Right cardiac atrium (tissue), 5 donors: ENCODE data around the gene NLGN2. TPM values are rescaled to one million over a fixed set of nuclear protein-coding genes. Genes with fewer than 3 reads are reported as not detected.

ENCODE experiments used
- ATAC-seq, 2 donors: fragments of 200-7000 bp; cut with Tn5 transposase; one replicate each; pipeline versions ENCODE4 v1.8.0 to v1.9.1; 2020; ENCODE audit warnings: moderate library complexity in 2 of 2, mild to moderate bottlenecking in 1 of 2
- DNase-seq, 3 donors: peaks; one replicate each; pipeline ENCODE4 v3.0.0-alpha.2; 2020
- H3K27ac ChIP-seq: one replicate; pipeline ENCODE4 v1.5.1; 2013; ENCODE audit warnings: mild to moderate bottlenecking, low read length, control low read depth, moderate library complexity
- H3K27me3 ChIP-seq: one replicate; pipeline ENCODE4 v1.6.1; 2013; ENCODE audit not compliant: control insufficient read depth, insufficient read depth
- H3K4me1 ChIP-seq: one replicate; pipeline ENCODE4 v1.6.1; 2013; ENCODE audit warnings: low read length; ENCODE audit not compliant: control insufficient read depth, insufficient read depth
- H3K4me3 ChIP-seq: one replicate; pipeline ENCODE4 v1.5.1; 2013; ENCODE audit warnings: low read length, control low read depth
- H3K9me3 ChIP-seq: one replicate; pipeline ENCODE4 v1.6.1; 2013; ENCODE audit warnings: low read length; ENCODE audit not compliant: control insufficient read depth
- WGBS: extraction: QIAGEN DNeasy Blood & Tissue Kit; methylation state at CpG from one replicate; pipeline ENCODE4 v1.1.7; 2013; 5-methylcytosine and 5-hydroxymethylcytosine counted together
- intact Hi-C, 4 donors: fragments of 100-400 bp; cut with DNase I; formaldehyde crosslinking; loops; one replicate each; pipeline versions ENCODE4 v1.11.0 to v1.14.0; 2022 to 2023
- polyA plus RNA-seq: library from polyadenylated mRNA; stranded (reverse); fragments of 200-250 nt; gene quantifications from one replicate; pipeline ENCODE4 v1.2.3, GENCODE V29; 2013
- total RNA-seq, 4 donors: library from RNA; stranded (reverse); fragmentation: NEBNext Ultra II Directional; extraction: Animal tissue kit (Norgen Biotek cat#: 25700); gene quantifications; one replicate each; pipeline ENCODE4 v1.2.1, GENCODE V29; 2021
- donor health status: healthy with polysubstance abuse.
- donor health status: DM: no; HTN: yes; CAD: no.
- donor health status: DM: no; HTN: no; CAD: no.
- donor health status: DM: no; HTN: yes; CAD: no; lungs with severe emphysema.
- donor health status: DM: yes; HTN: yes; CAD: no.

Gene NLGN2
- total and polyA plus RNA-seq, 5 donors, result 6.9 to 15.7 (median 12.8) TPM

GRCh38 chr17:7445619-7445968 lies 37.9 kb downstream of the NLGN2 start:
- Histone ChIP-seq H3K27me3 (no peaks in the 10 kb centered on the region), H3K9me3 (no peaks in the 10 kb centered on the region), H3K4me3 (peak overlapping the region; percentile 45), H3K4me1 (no peaks in the 10 kb centered on the region), H3K27ac (no peak overlapping the region)
- WGBS, result 6% methylated on average over 16 of the region's 16 CpGs
- intact Hi-C loops, result no loop called here
- DNase-seq, result no peak
- peak in 1 of 2 donors; percentile 69 for ATAC-seq

GRCh38 chr17:7448461-7448860 lies 40.8 kb downstream of the NLGN2 start:
- WGBS, result 91% methylated on average over 7 of the region's 7 CpGs
- Histone ChIP-seq H3K9me3 (no peaks in the 10 kb centered on the region), H3K4me3 (no peak overlapping the region), H3K27me3 (no peaks in the 10 kb centered on the region), H3K4me1 (no peaks in the 10 kb centered on the region), H3K27ac (no peak overlapping the region)
- intact Hi-C loops, result no loop called here
- DNase-seq (peak in 2 of 3 donors; percentile 0 to 23), ATAC-seq (no peak)

DNA sequence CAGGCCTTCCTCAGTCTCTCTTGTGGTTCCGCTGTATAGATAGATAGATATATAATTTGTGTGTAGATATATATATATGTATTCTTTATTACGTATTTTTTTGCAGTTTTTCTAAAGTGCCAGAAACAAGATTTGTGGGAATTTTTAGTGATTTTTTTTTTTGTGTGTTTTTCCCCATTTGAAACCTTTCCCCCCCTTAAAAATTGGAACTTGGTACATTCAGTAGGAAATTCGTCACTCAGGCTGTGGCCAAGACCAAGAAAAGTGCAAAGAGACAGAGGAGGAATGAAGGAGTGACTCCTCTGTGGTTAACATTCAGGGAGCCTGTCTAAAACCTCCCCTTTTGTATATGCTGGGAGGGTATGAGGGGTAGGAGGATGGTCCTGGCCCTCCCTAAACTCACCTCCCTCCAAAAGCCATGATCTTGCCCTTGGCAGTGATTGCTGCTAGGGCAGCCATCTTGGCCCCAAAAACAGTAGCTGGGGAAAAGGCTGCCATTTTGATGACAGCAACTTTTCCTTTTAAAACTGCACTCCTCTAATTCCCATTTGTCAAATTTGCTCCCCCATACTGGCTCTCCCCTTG lies 52.4 kb downstream of the NLGN2 start:
- intact Hi-C loops, result no loop called here

DNA sequence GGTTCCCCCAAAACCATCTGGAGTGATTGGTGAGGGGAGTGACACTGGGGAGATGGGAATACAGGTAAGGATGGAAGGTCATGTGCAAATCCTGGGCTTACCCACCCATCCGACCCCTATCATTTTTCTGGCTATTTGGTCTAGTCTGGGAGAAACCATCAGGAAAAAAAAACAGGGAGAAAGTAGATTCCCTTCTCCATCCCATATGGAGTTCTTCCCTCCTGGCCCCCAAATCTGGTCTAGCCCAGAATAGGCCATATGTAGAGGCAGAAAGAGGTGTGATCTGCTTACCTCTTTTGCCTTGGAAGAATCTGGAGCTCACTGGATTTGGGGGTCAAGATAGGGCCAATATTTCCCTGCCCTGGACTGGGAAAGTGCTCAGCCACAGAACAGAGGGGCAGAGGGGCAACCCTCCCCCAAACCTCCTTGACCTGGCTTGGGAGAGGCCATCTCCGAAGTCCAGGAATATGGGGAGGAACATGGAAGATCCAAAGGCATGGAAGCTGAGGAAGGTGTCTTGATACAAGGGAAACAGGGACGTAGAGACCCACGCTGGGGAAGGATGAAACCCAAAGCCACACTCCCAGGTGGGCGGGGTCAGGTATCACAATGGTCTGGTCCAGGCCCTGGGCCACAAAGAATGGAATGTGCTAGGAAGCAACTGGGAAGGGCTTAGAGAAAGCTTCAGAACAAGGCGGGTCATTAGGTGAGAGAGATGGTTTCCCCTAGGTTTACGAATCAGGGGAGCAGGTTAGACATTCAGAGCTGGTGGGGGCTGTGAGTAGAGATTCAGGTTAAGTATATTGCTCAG lies 53.4 kb downstream of the NLGN2 start:
- DNase-seq (peak in 1 of 3 donors; percentile 39), ATAC-seq (no peak)
- intact Hi-C loops, result no loop called here
- peaks cover 5% of the 10 kb centered on the region for H3K4me1 ChIP-seq
- no peaks in the 10 kb centered on the region for H3K9me3 ChIP-seq
- no peak overlapping the region for H3K27ac ChIP-seq
- WGBS, result 94% methylated on average over 7 of the region's 7 CpGs
- no peaks in the 10 kb centered on the region for H3K27me3 ChIP-seq
- no peak overlapping the region for H3K4me3 ChIP-seq

More for the DNA sequence above, 52.4 kb downstream of the NLGN2 start:
- Histone ChIP-seq H3K27ac (no peak overlapping the region), H3K9me3 (no peaks in the 10 kb centered on the region), H3K27me3 (no peaks in the 10 kb centered on the region), H3K4me3 (no peak overlapping the region), H3K4me1 (peaks cover 5% of the 10 kb centered on the region)
- ATAC-seq, result no peak
- 77% methylated on average over 3 of the region's 3 CpGs for WGBS
- DNase-seq, result no peak

- peak in 1 of 2 donors; percentile 2 for ATAC-seq
- H3K9me3 ChIP-seq, result no peaks in the 10 kb centered on the region
- intact Hi-C loops, result no loop called here
- H3K27me3 ChIP-seq, result no peaks in the 10 kb centered on the region
- WGBS, result 89% methylated on average over 44 of the region's 44 CpGs
- H3K4me1 ChIP-seq, result peaks cover 4% of the 10 kb centered on the region
- DNase-seq, result peak; percentile 14 to 74 (median 68)
- no peak overlapping the region for H3K27ac ChIP-seq
- no peak overlapping the region for H3K4me3 ChIP-seq
Measured at GRCh38 chr17:7462474-7463371, 55.1 kb downstream of the NLGN2 start.

DNA sequence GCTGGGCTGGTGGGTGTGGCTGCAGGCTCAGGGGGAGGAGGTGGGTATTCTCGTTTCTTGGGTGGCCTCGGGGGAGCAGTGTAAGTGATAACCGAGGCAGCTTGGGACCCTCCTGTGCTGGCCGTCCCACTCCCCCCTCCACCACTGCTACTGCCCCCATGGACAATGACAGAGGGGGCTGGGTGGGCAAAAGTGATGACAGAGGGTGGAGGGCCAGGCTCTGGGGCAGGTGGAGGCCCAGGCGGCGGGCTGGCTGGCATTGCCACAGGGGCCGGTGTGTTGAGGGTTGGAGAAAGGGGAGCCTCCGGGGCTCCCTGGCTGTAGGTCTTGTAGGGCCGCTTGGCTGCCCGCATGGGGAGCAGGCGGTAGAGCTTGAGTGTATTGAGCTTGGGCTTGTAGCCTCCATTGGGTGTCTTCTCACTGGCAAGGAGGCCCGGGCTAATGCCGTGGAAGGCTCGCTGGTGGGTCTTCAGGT lies 55.8 kb downstream of the NLGN2 start:
- Histone ChIP-seq H3K27ac (no peak overlapping the region), H3K4me3 (no peak overlapping the region), H3K9me3 (no peaks in the 10 kb centered on the region), H3K27me3 (no peaks in the 10 kb centered on the region), H3K4me1 (peaks cover 4% of the 10 kb centered on the region)
- no peak for ATAC-seq
- intact Hi-C loops, result no loop called here
- 85% methylated on average over 14 of the region's 14 CpGs for WGBS
- no peak for DNase-seq

GRCh38 chr17:7464081-7464480 lies 56.4 kb downstream of the NLGN2 start:
- ATAC-seq (no peak), DNase-seq (no peak)
- Histone ChIP-seq H3K27me3 (no peaks in the 10 kb centered on the region), H3K4me3 (no peak overlapping the region), H3K27ac (no peak overlapping the region), H3K9me3 (no peaks in the 10 kb centered on the region), H3K4me1 (peaks cover 4% of the 10 kb centered on the region)
- WGBS, result 84% methylated on average over 9 of the region's 9 CpGs
- intact Hi-C loops, result no loop called here

DNA sequence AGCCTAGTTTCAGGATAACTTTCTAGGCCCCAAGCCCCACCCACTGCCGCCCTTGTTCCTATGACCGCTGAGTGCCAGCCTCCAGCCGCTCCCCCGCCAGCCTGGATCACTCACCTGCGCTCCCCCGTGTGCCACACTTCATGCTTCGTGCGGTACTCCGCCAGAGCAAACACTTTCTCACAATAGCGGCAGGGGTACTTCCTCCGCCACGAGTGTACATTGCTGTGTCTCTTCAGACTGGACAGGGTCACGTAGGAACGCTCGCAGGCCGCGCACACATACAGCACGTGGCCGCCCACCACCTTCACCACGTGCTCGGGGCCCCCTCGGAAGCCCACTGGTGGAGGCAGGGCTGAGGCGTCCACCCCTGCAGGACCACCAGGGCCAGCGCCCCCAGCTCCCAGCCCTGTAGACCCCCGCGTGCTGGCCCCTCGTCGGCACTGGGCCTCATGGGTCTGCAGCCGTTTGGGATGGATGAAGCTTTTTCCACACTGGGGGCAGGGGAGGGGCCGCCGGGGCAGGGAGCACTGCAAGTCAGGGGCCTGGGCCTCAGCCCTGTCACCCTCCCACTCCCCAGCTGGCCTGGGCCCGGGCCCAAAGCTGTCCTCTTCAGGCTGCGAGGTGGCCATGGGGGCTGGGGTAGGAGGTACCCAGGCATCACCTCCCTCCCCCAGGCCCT lies 58.1 kb downstream of the NLGN2 start:
- WGBS, result 86% methylated on average over 33 of the region's 33 CpGs
- intact Hi-C loops, result loop anchor here in 1 of 4 donors (2.0 kb wide), 1 partner anchor 15 kb away; no protein-coding TSS in a partner anchor
- no peak overlapping the region for H3K4me3 ChIP-seq
- H3K27ac ChIP-seq, result peak overlapping the region; percentile 83
- no peak for ATAC-seq
- DNase-seq, result peak in 2 of 3 donors; percentile 15 to 48
- no peaks in the 10 kb centered on the region for H3K9me3 ChIP-seq
- peaks cover 6% of the 10 kb centered on the region for H3K4me1 ChIP-seq
- H3K27me3 ChIP-seq, result no peaks in the 10 kb centered on the region

DNA sequence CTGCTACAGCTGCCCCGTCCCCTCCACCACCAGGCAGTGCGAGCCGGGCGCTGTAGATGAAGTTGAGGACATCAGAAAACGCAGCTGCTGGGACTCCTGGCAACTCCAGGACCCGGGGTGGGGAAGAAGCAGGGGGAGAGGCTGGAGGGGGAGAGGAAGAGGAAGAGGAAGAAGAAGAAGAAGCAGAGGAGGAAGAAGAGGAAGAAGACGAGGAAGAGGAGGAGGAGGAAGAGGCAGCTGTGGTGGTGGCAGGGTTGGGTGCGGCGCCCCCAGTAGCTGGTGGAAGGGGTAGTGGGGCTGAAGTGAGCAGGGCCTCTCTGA lies 58.6 kb downstream of the NLGN2 start:
- Histone ChIP-seq H3K4me3 (no peak overlapping the region), H3K9me3 (no peaks in the 10 kb centered on the region), H3K4me1 (peaks cover 9% of the 10 kb centered on the region), H3K27me3 (no peaks in the 10 kb centered on the region), H3K27ac (peak overlapping the region; percentile 83)
- intact Hi-C loops, result loop anchor here in 1 of 4 donors (2.0 kb wide), 1 partner anchor 15 kb away; no protein-coding TSS in a partner anchor
- ATAC-seq, result no peak
- 68% methylated on average over 9 of the region's 9 CpGs for WGBS
- no peak for DNase-seq

GRCh38 chr17:7466639-7467341 lies 59.1 kb downstream of the NLGN2 start:
- Histone ChIP-seq H3K27ac (peak overlapping the region; percentile 83), H3K27me3 (no peaks in the 10 kb centered on the region), H3K4me3 (no peak overlapping the region), H3K9me3 (no peaks in the 10 kb centered on the region), H3K4me1 (peaks cover 10% of the 10 kb centered on the region)
- ATAC-seq (peak; percentile 43 to 69), DNase-seq (peak; percentile 87 to 90 (median 88))
- intact Hi-C loops, result loop anchor here in 1 of 4 donors (2.0 kb wide), 1 partner anchor 16 kb away; no protein-coding TSS in a partner anchor
- WGBS, result 60% methylated on average over 16 of the region's 16 CpGs
